Fibroblast of lung (primary cell): ENCODE results near the gene SELENOO. TPM values are rescaled to one million over a fixed set of nuclear protein-coding genes. Genes with fewer than 3 reads are reported as not detected.

Experiments used
- DNase-seq, 2 donors: peaks; one replicate each; pipeline versions ENCODE4 v3.0.0 to v3.0.0-alpha.2; 2010; ENCODE audit warnings: low read depth in 2 of 2
- H2AFZ ChIP-seq: 2 replicates; pipeline ENCODE4 v1.5.1; 2012; ENCODE audit warnings: low read length, control low read depth, inconsistent platforms
- H3K27ac ChIP-seq: 2 replicates; pipeline ENCODE4 v1.5.1; 2011; ENCODE audit warnings: low read length, control low read depth; ENCODE audit not compliant: insufficient read depth
- H3K27me3 ChIP-seq: 2 replicates; pipeline ENCODE4 v1.5.1; 2011; ENCODE audit warnings: mild to moderate bottlenecking, low read length; ENCODE audit not compliant: control insufficient read depth, insufficient read depth
- H3K36me3 ChIP-seq: 2 replicates; pipeline ENCODE4 v1.5.1; 2011; ENCODE audit warnings: low read length; ENCODE audit not compliant: control insufficient read depth, insufficient read depth
- H3K4me1 ChIP-seq: 2 replicates; pipeline ENCODE4 v1.5.1; 2011; ENCODE audit warnings: low read length; ENCODE audit not compliant: control insufficient read depth, insufficient read depth; ENCODE audit errors: extremely low read depth
- H3K4me2 ChIP-seq: 2 replicates; pipeline ENCODE4 v1.5.1; 2011; ENCODE audit warnings: low read length, control low read depth; ENCODE audit not compliant: insufficient read depth; ENCODE audit errors: extremely low read depth
- H3K4me3 ChIP-seq, 4 experiments: fragments of 200-600 bp in 1 of 4; sonication (generic) in 1 of 4; replicated peaks in 1 of 4; 2 replicates each; pipeline ENCODE4 v1.5.1; 2011 to 2016; ENCODE audit warnings: low read length in 4 of 4, low read depth in 3 of 4, mild to moderate bottlenecking in 3 of 4, control low read depth in 2 of 4, inconsistent platforms in 1 of 4, mixed read lengths in 1 of 4; ENCODE audit not compliant: insufficient read depth in 1 of 4; ENCODE audit errors: control extremely low read depth in 1 of 4
- H3K79me2 ChIP-seq: 2 replicates; pipeline ENCODE4 v1.5.1; 2012; ENCODE audit warnings: mild to moderate bottlenecking, low read length, inconsistent platforms; ENCODE audit not compliant: control insufficient read depth, insufficient read depth
- H3K9ac ChIP-seq: 2 replicates; pipeline ENCODE4 v1.5.1; 2011; ENCODE audit warnings: mild to moderate bottlenecking, low read length, control low read depth; ENCODE audit not compliant: insufficient read depth
- H3K9me3 ChIP-seq: 2 replicates; pipeline ENCODE4 v1.5.1; 2012; ENCODE audit warnings: low read depth, low read length; ENCODE audit not compliant: control insufficient read depth, insufficient read depth
- H4K20me1 ChIP-seq: 2 replicates; pipeline ENCODE4 v1.5.1; 2011; ENCODE audit warnings: low read length; ENCODE audit not compliant: control insufficient read depth, insufficient read depth; ENCODE audit errors: extremely low read depth
- CTCF ChIP-seq, 2 donors: IDR thresholded peaks in 1 of 2; conservative IDR thresholded peaks in 1 of 2; 1 replicate in 1 of 2; 2 replicates in 1 of 2; pipeline ENCODE4 v1.5.1; 2011 to 2012; ENCODE audit warnings: low read length in 2 of 2, control low read depth in 1 of 2, inconsistent platforms in 1 of 2, low read depth in 1 of 2, mild to moderate bottlenecking in 1 of 2
- EZH2 ChIP-seq: IDR thresholded peaks from 2 replicates; pipeline ENCODE4 v1.5.1; 2012; ENCODE audit warnings: low read length, control low read depth, mild to moderate bottlenecking; ENCODE audit errors: missing control alignments
- polyA plus RNA-seq, 2 donors: library from polyadenylated mRNA; depleted of rRNA in 1 of 2; stranded (reverse) in 1 of 2; unstranded in 1 of 2; fragments of >200 nt; gene quantifications; 2 replicates each; pipeline ENCODE4 v1.2.1, GENCODE V29; 2011 to 2012; ENCODE audit warnings: missing spikeins in 1 of 2
- total RNA-seq: library from RNA; depleted of rRNA; stranded (reverse); fragments of >200 nt; gene quantifications from 2 replicates; pipeline ENCODE4 v1.2.1, GENCODE V29; 2014

The SELENOO gene
- total and polyA plus RNA-seq, 2 donors (not counting 1 experiment from before 2014, with no cell fraction given), result 8.3 to 20.1 TPM

GRCh38 chr22:50208430-50208938 lies 7.7 kb downstream of the SELENOO start:
- Histone ChIP-seq H3K9me3 (no peaks in the 10 kb centered on the region), H3K79me2 (peaks cover 17% of the 10 kb centered on the region), H3K27ac (no peak overlapping the region), H4K20me1 (no peaks in the 10 kb centered on the region), H2AFZ (no peak overlapping the region), H3K27me3 (no peaks in the 10 kb centered on the region), H3K9ac (no peak overlapping the region), H3K4me2 (no peak overlapping the region), H3K4me1 (no peaks in the 10 kb centered on the region), H3K4me3 (no peak overlapping the region), H3K36me3 (peaks cover 34% of the 10 kb centered on the region)
- no peak for TF ChIP-seq EZH2
- TF ChIP-seq CTCF (conservative IDR thresholded peaks at IDR 0.05 in 1 of 2, IDR thresholded peaks at IDR 0.05 in 1 of 2; ENCODE audit: low read depth in 1 of 2, low read length in 2 of 2), result no peak
- no peak for DNase-seq

- Histone ChIP-seq H3K9ac (no peak overlapping the region), H3K4me1 (no peaks in the 10 kb centered on the region), H4K20me1 (no peaks in the 10 kb centered on the region), H3K79me2 (peaks cover 15% of the 10 kb centered on the region), H3K27me3 (no peaks in the 10 kb centered on the region), H3K4me3 (no peak overlapping the region), H3K4me2 (no peak overlapping the region), H3K27ac (no peak overlapping the region), H2AFZ (no peak overlapping the region), H3K9me3 (no peaks in the 10 kb centered on the region), H3K36me3 (peaks cover 34% of the 10 kb centered on the region)
- no peak for TF ChIP-seq EZH2
- TF ChIP-seq CTCF (conservative IDR thresholded peaks at IDR 0.05 in 1 of 2, IDR thresholded peaks at IDR 0.05 in 1 of 2; ENCODE audit: low read depth in 1 of 2, low read length in 2 of 2), result no peak
- DNase-seq, result no peak
These were observed 8.4 kb downstream of the SELENOO start for GRCh38 chr22:50208939-50209892.

DNA sequence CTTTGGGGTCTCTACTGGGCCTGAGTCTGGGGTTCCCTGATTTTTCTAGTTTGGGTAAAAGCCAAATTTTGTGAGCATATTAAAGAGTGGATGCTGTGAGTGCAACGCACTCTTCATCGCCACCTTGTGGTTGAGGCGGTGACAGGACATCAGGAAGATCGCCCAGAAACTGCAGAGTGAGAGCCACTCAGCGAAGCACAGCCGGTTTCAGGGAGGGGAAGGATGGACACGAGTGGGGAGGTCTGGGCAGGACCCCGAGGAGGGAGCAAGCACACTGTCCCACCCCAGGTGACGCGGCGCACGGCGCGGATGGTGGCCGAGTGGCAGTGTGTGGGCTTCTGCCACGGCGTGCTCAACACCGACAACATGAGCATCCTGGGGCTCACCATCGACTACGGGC lies 9.1 kb downstream of the SELENOO start:
- DNase-seq, result peak; percentile 31 to 68
- H3K4me1 ChIP-seq, result no peaks in the 10 kb centered on the region
- H3K9ac ChIP-seq, result no peak overlapping the region
- H3K27me3 ChIP-seq, result no peaks in the 10 kb centered on the region
- H3K79me2 ChIP-seq, result peaks cover 18% of the 10 kb centered on the region
- no peak overlapping the region for H3K4me3 ChIP-seq
- H3K36me3 ChIP-seq, result peaks cover 34% of the 10 kb centered on the region
- no peak overlapping the region for H2AFZ ChIP-seq
- no peak overlapping the region for H3K27ac ChIP-seq
- H3K4me2 ChIP-seq, result no peak overlapping the region
- peaks cover 2% of the 10 kb centered on the region for H4K20me1 ChIP-seq
- peak; percentile 79 to 90 for TF ChIP-seq CTCF (conservative IDR thresholded peaks at IDR 0.05 in 1 of 2, IDR thresholded peaks at IDR 0.05 in 1 of 2; ENCODE audit: low read depth in 1 of 2, low read length in 2 of 2)
- no peak for TF ChIP-seq EZH2
- no peaks in the 10 kb centered on the region for H3K9me3 ChIP-seq
